ENCODE results near the gene CIZ1.

The CIZ1 gene

GRCh38 chr9:128124873-128125579 lies 66.3 kb downstream of the CIZ1 start:
- no peak overlapping the region for H3K9ac ChIP-seq (ENCODE audit: low read depth in 1 of 2, low read length in 2 of 2)
- no peak overlapping the region for H3K27ac ChIP-seq (ENCODE audit: low read depth in 2 of 2, low read length in 2 of 2)
- peaks cover 31 to 38% of the 10 kb centered on the region in 2 donors for H3K36me3 ChIP-seq (ENCODE audit: control insufficient read depth in 2 of 2, insufficient read depth in 2 of 2, low read length in 2 of 2)
- H3K27me3 ChIP-seq (ENCODE audit: control insufficient read depth in 2 of 2, insufficient read depth in 2 of 2, low read length in 2 of 2), result no peaks in the 10 kb centered on the region
- H3K9me3 ChIP-seq (ENCODE audit: control insufficient read depth in 2 of 2, low read length in 2 of 2), result no peaks in the 10 kb centered on the region
- H3K4me3 ChIP-seq (ENCODE audit: low read length in 2 of 2), result no peak overlapping the region
- H3K4me1 ChIP-seq (ENCODE audit: control insufficient read depth in 2 of 2, insufficient read depth in 2 of 2, low read length in 2 of 2), result peaks cover 25% of the 10 kb centered on the region in 2 donors

- Histone ChIP-seq H3K9ac (ENCODE audit: low read depth in 1 of 2, low read length in 2 of 2) (no peak overlapping the region), H3K36me3 (ENCODE audit: control insufficient read depth in 2 of 2, insufficient read depth in 2 of 2, low read length in 2 of 2) (peaks cover 31 to 38% of the 10 kb centered on the region in 2 donors), H3K27ac (ENCODE audit: low read depth in 2 of 2, low read length in 2 of 2) (no peak overlapping the region)
These were observed 66.9 kb downstream of the CIZ1 start for GRCh38 chr9:128124451-128124850.

GRCh38 chr9:128123451-128124080 lies 67.8 kb downstream of the CIZ1 start:
- Histone ChIP-seq H3K36me3 (ENCODE audit: control insufficient read depth in 2 of 2, insufficient read depth in 2 of 2, low read length in 2 of 2) (peaks cover 31 to 38% of the 10 kb centered on the region in 2 donors), H3K4me3 (ENCODE audit: low read length in 2 of 2) (no peak overlapping the region), H3K4me1 (ENCODE audit: control insufficient read depth in 2 of 2, insufficient read depth in 2 of 2, low read length in 2 of 2) (peaks cover 16 to 18% of the 10 kb centered on the region in 2 donors), H3K9ac (ENCODE audit: low read depth in 1 of 2, low read length in 2 of 2) (no peak overlapping the region), H3K27ac (ENCODE audit: low read depth in 2 of 2, low read length in 2 of 2) (no peak overlapping the region), H3K9me3 (ENCODE audit: control insufficient read depth in 2 of 2, low read length in 2 of 2) (no peaks in the 10 kb centered on the region), H3K27me3 (ENCODE audit: control insufficient read depth in 2 of 2, insufficient read depth in 2 of 2, low read length in 2 of 2) (no peaks in the 10 kb centered on the region)

More at GRCh38 chr9:128124451-128124850, 66.9 kb downstream of the CIZ1 start:
- H3K9me3 ChIP-seq (ENCODE audit: control insufficient read depth in 2 of 2, low read length in 2 of 2), result no peaks in the 10 kb centered on the region
- H3K27me3 ChIP-seq (ENCODE audit: control insufficient read depth in 2 of 2, insufficient read depth in 2 of 2, low read length in 2 of 2), result no peaks in the 10 kb centered on the region
- peaks cover 25% of the 10 kb centered on the region in 2 donors for H3K4me1 ChIP-seq (ENCODE audit: control insufficient read depth in 2 of 2, insufficient read depth in 2 of 2, low read length in 2 of 2)
- no peak overlapping the region for H3K4me3 ChIP-seq (ENCODE audit: low read length in 2 of 2)

- Histone ChIP-seq H3K4me1 (ENCODE audit: control insufficient read depth in 2 of 2, insufficient read depth in 2 of 2, low read length in 2 of 2) (peaks cover 19 to 21% of the 10 kb centered on the region in 2 donors), H3K36me3 (ENCODE audit: control insufficient read depth in 2 of 2, insufficient read depth in 2 of 2, low read length in 2 of 2) (peaks cover 31 to 38% of the 10 kb centered on the region in 2 donors), H3K4me3 (ENCODE audit: low read length in 2 of 2) (no peak overlapping the region), H3K9me3 (ENCODE audit: control insufficient read depth in 2 of 2, low read length in 2 of 2) (no peaks in the 10 kb centered on the region), H3K27me3 (ENCODE audit: control insufficient read depth in 2 of 2, insufficient read depth in 2 of 2, low read length in 2 of 2) (no peaks in the 10 kb centered on the region), H3K27ac (ENCODE audit: low read depth in 2 of 2, low read length in 2 of 2) (no peak overlapping the region), H3K9ac (ENCODE audit: low read depth in 1 of 2, low read length in 2 of 2) (no peak overlapping the region)
These were observed 68.6 kb downstream of the CIZ1 start for GRCh38 chr9:128122809-128123175.

DNA sequence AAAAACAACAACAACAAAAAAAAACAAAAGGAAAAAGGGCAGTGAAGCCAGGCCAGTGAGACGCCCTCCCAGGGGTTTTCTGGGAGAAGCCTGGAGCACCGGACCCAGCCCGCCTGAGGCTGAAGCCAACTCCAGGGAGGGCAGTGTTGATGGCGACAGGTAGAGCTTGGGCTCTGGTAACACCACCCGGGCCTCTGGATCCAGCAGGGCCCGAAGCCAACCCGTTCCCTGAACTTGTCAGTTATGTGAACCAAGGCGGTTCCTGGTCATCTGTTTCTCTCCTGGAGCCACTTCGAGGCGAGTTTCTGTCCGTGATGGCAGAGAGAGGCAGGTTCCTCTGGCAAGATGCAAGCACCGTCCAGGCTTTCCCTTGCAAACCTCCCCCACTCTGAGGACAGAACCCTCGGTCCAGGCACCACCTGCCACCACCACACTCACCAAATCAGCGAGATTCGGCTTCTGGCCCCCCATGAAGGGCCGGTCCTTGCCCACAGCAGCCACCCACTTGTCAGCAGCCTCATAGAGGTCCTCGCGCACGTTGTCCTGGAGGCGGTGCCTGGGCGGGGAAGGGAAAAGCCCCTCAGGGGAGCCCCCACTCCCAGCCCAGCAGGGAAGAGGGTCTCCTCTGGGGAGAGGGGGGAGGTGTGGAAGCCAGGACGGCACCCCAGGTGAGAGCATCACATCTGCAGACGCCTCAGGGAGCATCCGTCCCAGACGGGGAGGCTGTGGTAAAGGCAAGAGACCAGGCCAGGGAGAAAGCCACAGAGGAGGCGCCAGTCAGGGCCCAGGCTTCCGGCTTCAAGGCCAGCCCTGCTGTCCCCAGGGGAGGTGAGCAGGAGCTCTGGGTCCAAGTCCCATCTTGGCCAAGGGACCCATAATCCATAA lies 69.2 kb downstream of the CIZ1 start:
- peaks cover 31 to 38% of the 10 kb centered on the region in 2 donors for H3K36me3 ChIP-seq (ENCODE audit: control insufficient read depth in 2 of 2, insufficient read depth in 2 of 2, low read length in 2 of 2)
- no peaks in the 10 kb centered on the region for H3K9me3 ChIP-seq (ENCODE audit: control insufficient read depth in 2 of 2, low read length in 2 of 2)
- no peak overlapping the region for H3K9ac ChIP-seq (ENCODE audit: low read depth in 1 of 2, low read length in 2 of 2)
- H3K27me3 ChIP-seq (ENCODE audit: control insufficient read depth in 2 of 2, insufficient read depth in 2 of 2, low read length in 2 of 2), result no peaks in the 10 kb centered on the region
- no peak overlapping the region for H3K27ac ChIP-seq (ENCODE audit: low read depth in 2 of 2, low read length in 2 of 2)
- H3K4me1 ChIP-seq (ENCODE audit: control insufficient read depth in 2 of 2, insufficient read depth in 2 of 2, low read length in 2 of 2), result peaks cover 24 to 26% of the 10 kb centered on the region in 2 donors
- no peak overlapping the region for H3K4me3 ChIP-seq (ENCODE audit: low read length in 2 of 2)

DNA sequence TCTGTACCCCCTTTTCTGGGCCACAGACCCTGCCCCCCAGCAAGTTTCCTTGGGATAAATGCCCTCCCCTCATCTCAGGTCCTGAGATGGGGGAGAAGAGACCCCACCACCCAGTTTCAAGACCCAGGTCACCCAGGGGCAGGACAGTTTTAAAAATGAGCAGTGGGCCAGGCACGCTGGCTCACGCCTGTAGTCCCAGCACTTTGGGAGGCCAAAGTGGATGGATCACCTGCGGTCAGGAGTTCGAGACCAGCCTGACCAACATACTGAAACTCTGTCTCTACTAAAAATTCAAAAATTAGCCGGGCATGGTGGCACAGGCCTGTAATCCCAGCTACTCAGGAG lies 69.9 kb downstream of the CIZ1 start:
- H3K9me3 ChIP-seq (ENCODE audit: control insufficient read depth in 2 of 2, low read length in 2 of 2), result no peaks in the 10 kb centered on the region
- H3K27me3 ChIP-seq (ENCODE audit: control insufficient read depth in 2 of 2, insufficient read depth in 2 of 2, low read length in 2 of 2), result no peaks in the 10 kb centered on the region
- no peak overlapping the region for H3K9ac ChIP-seq (ENCODE audit: low read depth in 1 of 2, low read length in 2 of 2)
- peaks cover 29 to 33% of the 10 kb centered on the region in 2 donors for H3K4me1 ChIP-seq (ENCODE audit: control insufficient read depth in 2 of 2, insufficient read depth in 2 of 2, low read length in 2 of 2)
- peaks cover 31 to 38% of the 10 kb centered on the region in 2 donors for H3K36me3 ChIP-seq (ENCODE audit: control insufficient read depth in 2 of 2, insufficient read depth in 2 of 2, low read length in 2 of 2)
- H3K27ac ChIP-seq (ENCODE audit: low read depth in 2 of 2, low read length in 2 of 2), result no peak overlapping the region
- no peak overlapping the region for H3K4me3 ChIP-seq (ENCODE audit: low read length in 2 of 2)

- Histone ChIP-seq H3K27ac (ENCODE audit: low read depth in 2 of 2, low read length in 2 of 2) (no peak overlapping the region), H3K27me3 (ENCODE audit: control insufficient read depth in 2 of 2, insufficient read depth in 2 of 2, low read length in 2 of 2) (no peaks in the 10 kb centered on the region), H3K36me3 (ENCODE audit: control insufficient read depth in 2 of 2, insufficient read depth in 2 of 2, low read length in 2 of 2) (peaks cover 31 to 38% of the 10 kb centered on the region in 2 donors), H3K4me1 (ENCODE audit: control insufficient read depth in 2 of 2, insufficient read depth in 2 of 2, low read length in 2 of 2) (peaks cover 29 to 32% of the 10 kb centered on the region in 2 donors), H3K9ac (ENCODE audit: low read depth in 1 of 2, low read length in 2 of 2) (no peak overlapping the region), H3K9me3 (ENCODE audit: control insufficient read depth in 2 of 2, low read length in 2 of 2) (no peaks in the 10 kb centered on the region), H3K4me3 (ENCODE audit: low read length in 2 of 2) (no peak overlapping the region)
These were observed 70.5 kb downstream of the CIZ1 start for GRCh38 chr9:128120741-128121465.

- H3K9ac ChIP-seq (ENCODE audit: low read depth in 1 of 2, low read length in 2 of 2), result no peak overlapping the region
- no peak overlapping the region for H3K4me3 ChIP-seq (ENCODE audit: low read length in 2 of 2)
- peaks cover 31% of the 10 kb centered on the region in 2 donors for H3K4me1 ChIP-seq (ENCODE audit: control insufficient read depth in 2 of 2, insufficient read depth in 2 of 2, low read length in 2 of 2)
- peaks cover 31 to 38% of the 10 kb centered on the region in 2 donors for H3K36me3 ChIP-seq (ENCODE audit: control insufficient read depth in 2 of 2, insufficient read depth in 2 of 2, low read length in 2 of 2)
- H3K27me3 ChIP-seq (ENCODE audit: control insufficient read depth in 2 of 2, insufficient read depth in 2 of 2, low read length in 2 of 2), result no peaks in the 10 kb centered on the region
- H3K9me3 ChIP-seq (ENCODE audit: control insufficient read depth in 2 of 2, low read length in 2 of 2), result no peaks in the 10 kb centered on the region
- H3K27ac ChIP-seq (ENCODE audit: low read depth in 2 of 2, low read length in 2 of 2), result no peak overlapping the region
These were observed 71.2 kb downstream of the CIZ1 start for GRCh38 chr9:128120061-128120740.

DNA sequence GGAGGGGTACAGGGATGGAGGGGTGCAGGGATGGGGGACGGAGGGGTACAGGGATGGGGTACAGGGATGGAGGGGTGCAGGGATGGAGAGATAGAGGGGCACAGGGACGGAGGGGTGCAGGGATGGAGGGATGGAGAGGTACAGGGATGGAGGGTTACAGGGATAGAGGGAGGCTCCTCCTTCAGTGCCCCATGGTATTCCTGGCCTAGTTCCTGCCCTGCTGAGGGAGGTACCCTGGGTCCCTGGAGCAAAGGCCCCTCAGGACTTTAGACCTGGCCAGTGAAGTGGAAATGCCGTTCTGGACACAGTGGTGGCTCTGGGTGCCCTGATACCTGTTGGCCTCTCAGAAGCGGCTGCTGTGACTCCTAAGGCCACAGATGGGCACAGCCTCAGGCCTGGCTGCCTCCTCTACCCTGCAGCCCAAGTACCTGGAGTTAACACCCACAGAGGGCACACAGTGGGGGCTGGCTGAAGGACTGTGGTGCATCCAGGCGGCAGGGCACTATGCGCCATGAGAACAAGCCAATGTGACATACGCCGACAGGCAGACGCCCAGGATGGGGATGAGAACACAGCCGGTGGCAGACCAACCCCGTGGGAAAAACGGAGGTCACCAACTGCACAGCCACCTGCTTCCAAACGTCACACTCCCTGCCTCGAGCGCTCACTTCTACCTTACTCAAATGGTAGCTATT lies 72.3 kb downstream of the CIZ1 start:
- Histone ChIP-seq H3K4me1 (ENCODE audit: control insufficient read depth in 2 of 2, insufficient read depth in 2 of 2, low read length in 2 of 2) (peaks cover 26 to 37% of the 10 kb centered on the region in 2 donors), H3K4me3 (ENCODE audit: low read length in 2 of 2) (no peak overlapping the region), H3K36me3 (ENCODE audit: control insufficient read depth in 2 of 2, insufficient read depth in 2 of 2, low read length in 2 of 2) (peaks cover 24 to 33% of the 10 kb centered on the region in 2 donors), H3K9ac (ENCODE audit: low read depth in 1 of 2, low read length in 2 of 2) (no peak overlapping the region), H3K9me3 (ENCODE audit: control insufficient read depth in 2 of 2, low read length in 2 of 2) (no peaks in the 10 kb centered on the region), H3K27ac (ENCODE audit: low read depth in 2 of 2, low read length in 2 of 2) (no peak overlapping the region), H3K27me3 (ENCODE audit: control insufficient read depth in 2 of 2, insufficient read depth in 2 of 2, low read length in 2 of 2) (no peaks in the 10 kb centered on the region)
